ENCODE results near the gene SCN4B. TPM values are rescaled to one million over a fixed set of nuclear protein-coding genes. Genes with fewer than 3 reads are reported as not detected.
A peak's percentile ranks its signal among the peaks of the same experiment; 100 is the strongest.

The SCN4B gene
- total RNA-seq, 1 donor from 2014 or later: 4.1 TPM

- DNase-seq: no peak
Observed at GRCh38 chr11:118129471-118130172, 23.0 kb downstream of the SCN4B start.

GRCh38 chr11:118128721-118129470 is 23.7 kb downstream of the SCN4B start:
- peak; percentile 44 for DNase-seq

GRCh38 chr11:118128310-118128709 is 24.3 kb downstream of the SCN4B start:
- DNase-seq: no peak

GRCh38 chr11:118126082-118126838 is 26.4 kb downstream of the SCN4B start:
- DNase-seq: no peak

- no peak for DNase-seq
Observed at GRCh38 chr11:118124929-118125535, 27.6 kb downstream of the SCN4B start.

GRCh38 chr11:118120793-118121192 is 31.8 kb downstream of the SCN4B start:
- no peak for DNase-seq

GRCh38 chr11:118117790-118118601 is 34.6 kb downstream of the SCN4B start:
- DNase-seq: no peak

GRCh38 chr11:118115048-118115447 is 37.6 kb downstream of the SCN4B start:
- DNase-seq: no peak

GRCh38 chr11:118114266-118114665 is 38.4 kb downstream of the SCN4B start:
- DNase-seq: no peak

- no peak for DNase-seq
Observed at GRCh38 chr11:118112711-118113430, 39.8 kb downstream of the SCN4B start.

- DNase-seq: no peak
Observed at GRCh38 chr11:118111744-118112035, 40.9 kb downstream of the SCN4B start.

- DNase-seq: no peak
Observed at GRCh38 chr11:118111019-118111743, 41.4 kb downstream of the SCN4B start.

GRCh38 chr11:118109231-118109630 is 43.4 kb downstream of the SCN4B start:
- peak; percentile 48 for DNase-seq

GRCh38 chr11:118108513-118108912 is 44.1 kb downstream of the SCN4B start:
- DNase-seq: no peak

GRCh38 chr11:118106789-118107335 is 45.8 kb downstream of the SCN4B start:
- DNase-seq: no peak

GRCh38 chr11:118105657-118106305 is 46.8 kb downstream of the SCN4B start:
- no peak for DNase-seq

GRCh38 chr11:118104491-118104890 is 48.1 kb downstream of the SCN4B start:
- DNase-seq: no peak

- DNase-seq: no peak
Observed at GRCh38 chr11:118102721-118103261, 49.8 kb downstream of the SCN4B start.

GRCh38 chr11:118100691-118101232 is 51.9 kb downstream of the SCN4B start:
- no peak for DNase-seq

Data from tongue (tissue), 2 donors.